ENCODE data around the gene BYSL. TPM values are rescaled to one million over a fixed set of nuclear protein-coding genes. Genes with fewer than 3 reads are reported as not detected.

The BYSL gene
- total RNA-seq, 2 experiments from 2014 or later: 36.1 to 54.5 TPM

- peaks cover 67% of the 10 kb centered on the region for H3K36me3 ChIP-seq (ENCODE audit: insufficient read depth, low read length)
- H3K4me2 ChIP-seq (ENCODE audit: low read length): no peak overlapping the region
- H3K4me1 ChIP-seq (ENCODE audit: insufficient read depth, low read length, poor library complexity, severe bottlenecking): no peaks in the 10 kb centered on the region
- no peaks in the 10 kb centered on the region for H3K9me3 ChIP-seq (ENCODE audit: low read length)
- intact Hi-C loops (cut with micrococcal nuclease; ENCODE audit: unreplicated experiment): loop anchor here (1.0 kb wide), 1 partner anchor 142 kb away; no protein-coding TSS in a partner anchor
- CTCF ChIA-PET (ENCODE audit: unreplicated experiment): no interaction called here
- no peak overlapping the region for H3K4me3 ChIP-seq (ENCODE audit: low read depth, low read length, poor library complexity, severe bottlenecking)
- POLR2A ChIA-PET: no interaction called here
- no peak overlapping the region for H2AFZ ChIP-seq (ENCODE audit: low read length)
- H3K79me2 ChIP-seq (ENCODE audit: insufficient read depth, low read depth, low read length): no peaks in the 10 kb centered on the region
- TF ChIP-seq CTCF (conservative IDR thresholded peaks at IDR 0.05; ENCODE audit: low read length): peak; percentile 63
- TF ChIP-seq EZH2phosphoT487 (IDR thresholded peaks at IDR 0.05; ENCODE audit: borderline replicate concordance, low read depth, low read length): no peak
- no peak overlapping the region for H3K27ac ChIP-seq (ENCODE audit: low read depth, low read length, poor library complexity, severe bottlenecking)
- DNase-seq (ENCODE audit: low spot score): peak; percentile 27
- no TSS peak for BruUV-seq (replicated peaks)
- no peaks in the 10 kb centered on the region for H3K9me2 ChIP-seq (ENCODE audit: insufficient read depth, low read length)
- no peaks in the 10 kb centered on the region for H4K20me1 ChIP-seq (ENCODE audit: insufficient read depth, low read length)
Measured at GRCh38 chr6:41901882-41902519, 19.3 kb upstream of the BYSL start.

GRCh38 chr6:41909727-41910126, 11.6 kb upstream of the BYSL start:
- no peak overlapping the region for H3K4me2 ChIP-seq (ENCODE audit: low read length)
- H3K79me2 ChIP-seq (ENCODE audit: insufficient read depth, low read depth, low read length): no peaks in the 10 kb centered on the region
- ChIA-PET POLR2A (interaction anchor here (1.1 kb wide), 1 partner anchor 141 kb away, joined by 3 read pairs; the partner anchor contains the start of gene TAF8), CTCF (ENCODE audit: unreplicated experiment) (no interaction called here)
- BruUV-seq (replicated peaks): no TSS peak
- no peaks in the 10 kb centered on the region for H3K4me1 ChIP-seq (ENCODE audit: insufficient read depth, low read length, poor library complexity, severe bottlenecking)
- no peaks in the 10 kb centered on the region for H3K9me3 ChIP-seq (ENCODE audit: low read length)
- H2AFZ ChIP-seq (ENCODE audit: low read length): no peak overlapping the region
- no peaks in the 10 kb centered on the region for H4K20me1 ChIP-seq (ENCODE audit: insufficient read depth, low read length)
- TF ChIP-seq EZH2phosphoT487 (IDR thresholded peaks at IDR 0.05; ENCODE audit: borderline replicate concordance, low read depth, low read length) (no peak), CTCF (conservative IDR thresholded peaks at IDR 0.05; ENCODE audit: low read length) (no peak)
- peaks cover 94% of the 10 kb centered on the region for H3K36me3 ChIP-seq (ENCODE audit: insufficient read depth, low read length)
- DNase-seq (ENCODE audit: low spot score): no peak
- no peak overlapping the region for H3K27ac ChIP-seq (ENCODE audit: low read depth, low read length, poor library complexity, severe bottlenecking)
- intact Hi-C loops (cut with micrococcal nuclease; ENCODE audit: unreplicated experiment): no loop called here
- H3K4me3 ChIP-seq (ENCODE audit: low read depth, low read length, poor library complexity, severe bottlenecking): no peak overlapping the region
- no peaks in the 10 kb centered on the region for H3K9me2 ChIP-seq (ENCODE audit: insufficient read depth, low read length)

- no peak for TF ChIP-seq CTCF (conservative IDR thresholded peaks at IDR 0.05; ENCODE audit: low read length)
- no peak for TF ChIP-seq EZH2phosphoT487 (IDR thresholded peaks at IDR 0.05; ENCODE audit: borderline replicate concordance, low read depth, low read length)
- no TSS peak for BruUV-seq (replicated peaks)
- no peaks in the 10 kb centered on the region for H4K20me1 ChIP-seq (ENCODE audit: insufficient read depth, low read length)
- H3K9me3 ChIP-seq (ENCODE audit: low read length): no peaks in the 10 kb centered on the region
- intact Hi-C loops (cut with micrococcal nuclease; ENCODE audit: unreplicated experiment): loop anchor here (2.0 kb wide), 1 partner anchor 16 kb away; no protein-coding TSS in a partner anchor
- H3K9me2 ChIP-seq (ENCODE audit: insufficient read depth, low read length): no peaks in the 10 kb centered on the region
- no peak overlapping the region for H3K4me2 ChIP-seq (ENCODE audit: low read length)
- H3K4me1 ChIP-seq (ENCODE audit: insufficient read depth, low read length, poor library complexity, severe bottlenecking): peaks cover 3% of the 10 kb centered on the region
- CTCF ChIA-PET (ENCODE audit: unreplicated experiment): no interaction called here
- DNase-seq (ENCODE audit: low spot score): no peak
- no peak overlapping the region for H2AFZ ChIP-seq (ENCODE audit: low read length)
- H3K27ac ChIP-seq (ENCODE audit: low read depth, low read length, poor library complexity, severe bottlenecking): no peak overlapping the region
- POLR2A ChIA-PET: interaction anchor here (1.1 kb wide), 1 partner anchor 10 kb away, joined by 3 read pairs; no protein-coding TSS in a partner anchor
- no peak overlapping the region for H3K4me3 ChIP-seq (ENCODE audit: low read depth, low read length, poor library complexity, severe bottlenecking)
- H3K36me3 ChIP-seq (ENCODE audit: insufficient read depth, low read length): peaks cover 75% of the 10 kb centered on the region
- H3K79me2 ChIP-seq (ENCODE audit: insufficient read depth, low read depth, low read length): peaks cover 13% of the 10 kb centered on the region
Measured at GRCh38 chr6:41914343-41914742, 7.0 kb upstream of the BYSL start.
